HG03342 (cell line): ENCODE measurements around the gene ATG7.

Experiments used
- ATAC-seq: cut with Tn5 transposase; IDR thresholded peaks from one replicate; pipeline ENCODE4 v1.9.1; 2021; ENCODE audit warnings: mild to moderate bottlenecking, moderate library complexity; ENCODE audit not compliant: unreplicated experiment

Gene ATG7

DNA sequence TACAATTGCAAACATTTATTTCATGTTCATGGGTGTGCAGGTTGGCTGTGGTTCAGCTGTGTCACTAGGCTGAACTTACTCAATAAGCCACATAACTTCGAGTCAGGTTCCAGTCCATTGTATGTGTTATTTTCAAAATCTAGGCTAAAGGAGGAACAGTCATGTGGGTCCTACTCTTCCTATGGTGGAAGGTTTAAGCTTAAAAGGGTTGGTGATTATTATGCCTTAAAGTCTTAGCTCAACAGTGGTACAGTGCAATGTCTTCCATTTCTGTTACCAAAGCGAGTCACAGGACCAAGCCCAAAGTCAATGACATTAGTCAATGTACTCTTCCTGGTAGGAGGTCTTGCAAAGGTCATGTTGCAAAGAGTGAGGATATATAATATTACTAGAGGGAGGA is 78.2 kb downstream of the ATG7 start:
- no peak for ATAC-seq

DNA sequence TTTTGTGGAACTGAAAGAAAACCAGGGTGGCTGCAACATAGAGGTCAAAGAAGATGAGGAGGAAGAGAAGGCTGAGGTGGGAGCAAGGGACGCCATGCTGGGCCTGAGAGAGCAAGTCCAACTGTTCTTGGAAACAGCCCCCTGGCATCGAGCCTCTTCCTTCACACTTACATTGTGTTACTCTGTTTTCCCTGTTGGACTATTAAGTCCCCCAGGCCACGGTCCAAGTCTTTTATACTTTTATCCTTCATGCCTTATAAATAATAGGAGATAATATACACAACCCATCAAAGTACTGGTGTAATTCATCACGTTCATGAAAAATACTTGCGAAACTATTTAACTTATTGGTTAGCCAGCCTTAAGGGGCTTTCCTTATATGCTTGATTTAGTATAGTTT is 79.3 kb downstream of the ATG7 start:
- no peak for ATAC-seq

DNA sequence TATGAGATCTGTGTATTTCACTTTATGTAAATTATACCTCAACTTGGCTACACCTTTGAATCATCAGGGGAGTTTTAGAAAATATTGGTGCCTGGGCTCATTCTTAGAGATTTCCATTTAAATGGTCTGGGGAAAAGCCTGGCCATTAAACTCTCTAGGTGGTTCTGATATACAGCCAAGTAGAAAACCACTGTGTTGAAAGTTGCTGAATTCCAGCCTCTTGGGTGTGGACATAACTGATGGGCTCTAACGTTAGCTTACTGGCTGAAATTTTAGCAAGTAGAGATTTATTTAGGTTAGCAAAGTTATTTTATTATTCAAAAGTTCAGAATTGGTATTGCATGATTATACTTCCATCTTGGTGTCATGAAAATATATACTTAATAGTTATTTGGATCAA is 84.1 kb downstream of the ATG7 start:
- no peak for ATAC-seq

DNA sequence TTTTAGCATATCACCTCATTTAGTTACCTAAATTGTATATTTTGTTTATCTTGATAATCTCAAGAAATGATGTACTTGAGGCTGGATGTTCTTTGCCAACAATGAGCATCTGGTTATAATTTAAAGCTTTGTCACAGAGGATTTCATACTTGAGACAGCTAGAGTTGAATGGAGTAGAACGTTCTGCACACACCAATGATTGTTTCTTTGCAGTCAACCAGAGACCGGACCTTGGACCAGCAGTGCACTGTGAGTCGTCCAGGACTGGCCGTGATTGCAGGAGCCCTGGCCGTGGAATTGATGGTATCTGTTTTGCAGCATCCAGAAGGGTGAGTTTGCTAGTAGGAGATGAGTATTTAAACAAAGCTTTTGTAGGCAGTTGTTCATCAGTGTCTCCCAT is 90.4 kb downstream of the ATG7 start:
- no peak for ATAC-seq

DNA sequence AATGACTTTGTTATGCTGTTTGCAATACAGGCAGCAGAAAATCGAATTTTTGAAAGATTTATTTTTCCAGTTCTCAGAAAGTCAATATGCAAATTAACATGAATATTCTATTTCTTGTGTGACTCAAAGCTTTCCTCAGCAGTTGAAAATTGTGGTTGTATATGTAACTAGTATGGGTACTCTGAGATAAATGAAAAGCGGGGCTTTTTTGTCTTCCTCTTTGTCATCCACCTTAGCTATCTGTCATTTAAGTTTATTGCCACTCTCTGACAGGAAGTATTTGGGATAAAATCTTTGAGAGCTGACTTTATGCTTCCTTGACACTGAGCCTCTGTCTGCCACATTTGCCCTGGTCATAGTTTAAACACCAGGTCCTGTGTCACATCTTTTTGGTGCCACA is 91.5 kb downstream of the ATG7 start:
- ATAC-seq, result no peak

DNA sequence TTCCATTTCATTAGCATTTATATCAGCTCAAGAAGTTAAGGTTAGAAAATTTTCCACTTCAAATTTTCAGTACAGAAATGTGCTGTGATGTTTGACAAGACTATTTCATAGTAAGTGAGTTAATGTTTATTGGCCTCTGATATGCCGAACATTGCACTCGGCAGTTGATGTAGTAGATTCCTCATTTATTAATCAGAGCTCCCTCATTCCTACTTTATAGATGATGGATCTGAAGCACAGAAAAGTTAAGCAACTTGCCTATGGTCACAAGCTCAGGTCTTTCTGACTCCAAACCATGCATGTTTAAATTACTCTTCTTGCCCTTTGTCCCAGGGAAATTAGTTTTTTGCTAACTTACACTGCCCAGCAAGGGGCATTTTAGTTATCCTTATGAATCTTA is 92.0 kb downstream of the ATG7 start:
- ATAC-seq, result no peak

DNA sequence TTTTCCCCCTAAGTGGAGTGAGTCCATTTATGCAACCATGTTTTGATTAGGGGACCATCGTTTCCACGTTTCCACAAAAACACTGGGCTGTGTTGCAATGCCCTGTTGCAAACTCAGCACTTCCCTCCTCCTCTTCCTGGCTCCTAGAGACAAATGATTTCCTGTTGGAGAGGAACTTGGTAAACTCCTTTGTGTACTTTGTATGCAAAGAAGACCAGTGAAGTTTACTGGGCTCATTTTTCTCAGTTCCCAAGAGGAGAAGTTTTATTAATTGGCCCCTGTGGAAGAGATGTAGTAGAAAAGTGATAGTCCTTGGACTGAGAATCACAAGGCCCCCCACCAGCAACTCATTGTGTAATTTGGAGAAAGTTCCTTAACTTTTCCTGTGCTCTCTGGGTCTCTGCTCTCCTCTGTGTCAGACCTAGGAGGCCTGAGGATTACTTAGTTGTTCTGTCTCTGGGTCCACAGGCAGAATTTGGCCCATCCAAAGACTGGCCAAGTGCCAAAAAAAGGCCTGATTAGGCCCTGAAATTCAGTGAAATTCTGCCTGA is 95.0 kb downstream of the ATG7 start:
- no peak for ATAC-seq

DNA sequence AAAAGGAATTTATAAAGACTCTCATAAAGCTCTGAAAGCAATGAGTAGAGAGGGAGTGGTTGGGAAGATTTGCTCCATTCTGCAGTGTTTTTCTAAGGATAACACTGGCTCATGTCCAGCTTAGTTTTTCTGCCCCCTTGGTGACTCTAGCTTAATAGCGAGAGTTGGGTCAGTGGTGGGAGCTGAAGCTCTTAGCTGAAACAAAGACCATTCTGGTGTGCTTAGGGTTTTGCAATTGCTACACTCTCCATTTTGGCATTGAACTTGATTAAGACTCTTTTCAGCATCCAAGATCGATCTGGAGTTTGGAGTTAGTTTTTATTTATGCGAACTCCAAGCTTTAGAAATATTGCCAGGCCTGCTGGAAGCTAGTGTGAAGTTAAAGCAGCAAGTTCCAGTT is 98.0 kb downstream of the ATG7 start:
- no peak for ATAC-seq

DNA sequence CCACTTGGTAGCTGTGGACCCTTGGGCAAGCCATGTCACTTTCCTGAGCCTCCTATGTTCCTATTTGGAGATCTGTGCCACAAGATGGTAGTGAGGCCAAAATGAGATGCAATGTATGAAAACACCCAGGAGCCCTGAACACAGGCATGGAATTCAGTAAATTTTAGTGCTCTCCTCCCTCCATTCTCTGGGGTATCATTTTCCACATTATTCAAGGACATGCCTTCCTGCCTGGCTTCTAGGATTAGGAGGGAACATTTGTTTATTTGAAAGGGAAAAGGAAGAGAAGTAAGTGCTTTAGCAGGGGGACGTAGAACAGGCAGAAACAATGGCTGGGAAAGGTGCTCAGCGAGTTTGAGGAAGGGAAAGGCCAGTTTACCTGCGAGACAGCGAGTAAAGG is 98.8 kb downstream of the ATG7 start:
- no peak for ATAC-seq

DNA sequence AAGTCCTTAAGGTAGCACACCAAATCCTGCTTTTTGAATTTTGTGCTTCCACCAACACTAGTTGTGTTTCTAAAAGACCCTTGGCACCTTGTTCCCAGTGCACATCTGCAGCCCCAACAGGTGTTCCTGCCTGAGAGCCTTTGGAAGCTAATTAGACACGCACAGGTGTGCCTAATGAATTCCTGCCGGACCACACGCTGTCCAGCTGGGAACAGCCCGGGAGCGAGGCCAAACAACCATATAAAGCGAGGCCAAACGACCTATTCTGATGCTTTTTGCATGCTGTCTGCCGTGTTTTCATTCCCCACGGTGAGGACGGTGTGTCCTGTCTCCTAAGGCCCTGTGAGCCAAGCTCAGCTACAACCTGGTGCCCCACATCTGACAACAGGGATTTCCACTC is 99.5 kb downstream of the ATG7 start:
- ATAC-seq, result no peak

DNA sequence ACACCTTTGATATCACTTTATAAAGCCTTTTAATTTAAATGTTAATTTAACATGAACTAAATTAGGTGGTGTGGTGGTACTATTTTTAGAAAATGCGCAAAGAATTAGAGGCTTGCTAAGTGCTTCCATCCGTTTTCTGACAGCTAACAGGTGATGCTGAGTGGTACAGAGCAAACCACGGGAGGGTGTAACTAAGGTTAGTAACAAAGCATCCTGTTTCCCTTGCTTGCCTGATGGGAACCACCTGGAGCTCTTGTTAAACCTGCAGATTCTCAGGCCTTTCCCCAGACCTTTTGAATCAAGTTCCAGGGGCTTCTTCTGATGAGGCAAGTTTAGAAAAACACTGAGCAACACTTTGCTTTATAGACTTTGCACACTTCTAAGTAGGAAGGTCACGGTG is 101.0 kb downstream of the ATG7 start:
- ATAC-seq, result no peak

DNA sequence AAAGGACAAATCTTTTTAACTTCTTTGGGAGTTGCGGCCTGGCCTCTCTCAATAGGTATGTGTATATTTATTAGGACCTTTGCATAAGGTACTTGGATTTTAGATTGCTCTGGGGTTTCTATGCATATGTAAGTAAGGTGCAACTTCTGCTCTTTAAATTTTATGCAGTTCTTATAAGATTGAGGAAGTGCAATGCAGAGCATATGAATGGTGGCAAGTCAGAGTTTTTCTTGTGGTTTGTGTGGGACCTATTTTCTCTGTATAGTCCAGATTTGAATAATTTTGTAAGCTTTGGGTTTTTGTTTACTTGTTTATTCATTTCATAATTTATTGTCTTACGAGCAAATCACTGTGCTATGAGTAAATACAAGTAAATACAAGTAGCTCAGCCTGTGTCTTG is 101.5 kb downstream of the ATG7 start:
- ATAC-seq, result no peak

DNA sequence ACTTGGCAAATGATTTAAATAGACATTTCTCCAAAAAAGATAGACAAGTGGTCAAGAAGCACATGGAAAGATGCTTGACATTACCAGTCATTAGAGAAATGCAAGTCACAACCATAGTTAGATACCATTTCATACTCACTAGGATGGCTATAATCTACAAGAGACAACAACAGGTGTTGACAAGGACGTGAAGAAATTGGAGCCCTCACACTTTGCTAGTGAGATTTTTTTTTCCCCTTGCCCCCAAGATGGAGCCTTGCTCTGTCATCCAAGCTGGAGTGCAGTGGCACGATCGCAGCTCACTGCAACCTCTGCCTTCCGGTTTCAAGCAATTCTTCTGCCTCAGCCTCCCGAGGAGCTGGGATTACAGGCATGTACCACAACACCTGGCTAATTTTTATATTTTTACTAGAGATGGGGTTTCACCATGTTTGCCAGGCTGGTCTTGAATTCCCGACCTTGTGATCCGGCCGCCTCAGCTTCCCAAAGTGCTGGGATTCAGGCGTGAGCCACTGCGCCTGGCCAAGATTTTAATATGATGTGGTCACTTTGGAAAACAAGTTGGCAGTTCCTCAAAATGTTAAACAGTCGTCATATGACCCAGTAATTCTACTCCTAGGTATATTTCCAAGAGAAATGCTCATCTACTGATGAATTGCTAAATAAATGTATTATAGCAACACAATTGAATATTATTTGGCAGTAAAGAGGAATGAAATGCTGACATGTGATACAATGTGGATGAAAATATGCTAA is 103.3 kb downstream of the ATG7 start:
- no peak for ATAC-seq

DNA sequence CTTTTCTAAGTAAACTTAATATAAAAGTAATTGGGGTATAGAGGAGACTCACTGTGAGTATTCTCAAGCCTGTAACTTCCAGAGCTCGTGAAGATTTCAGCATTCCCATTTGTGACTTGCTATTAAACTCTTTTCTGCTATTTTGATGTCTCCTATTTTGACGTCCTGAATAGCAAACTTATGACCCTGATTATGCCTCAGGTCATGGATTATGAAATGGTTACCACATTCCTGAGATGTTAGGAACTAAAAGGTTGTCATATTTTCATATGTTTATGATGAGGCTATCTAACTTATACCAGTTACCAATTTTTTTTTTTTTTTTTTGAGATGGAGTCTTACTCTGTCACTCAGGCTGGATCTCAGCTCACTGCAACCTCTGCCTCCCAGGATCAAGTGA is 105.5 kb downstream of the ATG7 start:
- ATAC-seq, result no peak

DNA sequence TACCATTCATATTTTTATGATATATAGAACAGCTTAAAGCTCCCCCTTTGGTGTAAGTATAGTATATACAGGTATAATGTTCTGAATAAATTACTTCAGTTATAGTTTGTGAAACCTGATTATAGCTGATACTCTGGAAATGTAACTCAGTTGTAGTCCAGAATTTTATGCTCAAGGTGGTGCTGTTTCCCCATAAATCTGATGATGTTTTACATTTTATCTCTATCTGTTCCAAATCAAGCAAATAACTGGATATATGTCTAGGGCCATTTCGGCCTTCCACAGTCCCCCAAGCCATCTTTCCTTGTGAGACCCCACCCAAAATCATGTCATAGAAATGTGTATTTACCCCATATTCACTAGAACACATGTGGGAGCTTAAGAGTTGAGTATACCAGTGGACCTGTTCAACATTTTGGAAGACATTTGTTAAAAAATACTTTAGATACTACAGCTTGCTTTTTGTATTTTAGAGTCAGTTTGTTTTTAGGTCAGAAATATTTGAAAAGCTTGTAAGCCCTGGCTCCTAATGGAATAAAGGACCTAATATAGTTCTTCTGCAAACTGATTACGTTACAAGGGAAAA is 107.1 kb downstream of the ATG7 start:
- ATAC-seq, result no peak

DNA sequence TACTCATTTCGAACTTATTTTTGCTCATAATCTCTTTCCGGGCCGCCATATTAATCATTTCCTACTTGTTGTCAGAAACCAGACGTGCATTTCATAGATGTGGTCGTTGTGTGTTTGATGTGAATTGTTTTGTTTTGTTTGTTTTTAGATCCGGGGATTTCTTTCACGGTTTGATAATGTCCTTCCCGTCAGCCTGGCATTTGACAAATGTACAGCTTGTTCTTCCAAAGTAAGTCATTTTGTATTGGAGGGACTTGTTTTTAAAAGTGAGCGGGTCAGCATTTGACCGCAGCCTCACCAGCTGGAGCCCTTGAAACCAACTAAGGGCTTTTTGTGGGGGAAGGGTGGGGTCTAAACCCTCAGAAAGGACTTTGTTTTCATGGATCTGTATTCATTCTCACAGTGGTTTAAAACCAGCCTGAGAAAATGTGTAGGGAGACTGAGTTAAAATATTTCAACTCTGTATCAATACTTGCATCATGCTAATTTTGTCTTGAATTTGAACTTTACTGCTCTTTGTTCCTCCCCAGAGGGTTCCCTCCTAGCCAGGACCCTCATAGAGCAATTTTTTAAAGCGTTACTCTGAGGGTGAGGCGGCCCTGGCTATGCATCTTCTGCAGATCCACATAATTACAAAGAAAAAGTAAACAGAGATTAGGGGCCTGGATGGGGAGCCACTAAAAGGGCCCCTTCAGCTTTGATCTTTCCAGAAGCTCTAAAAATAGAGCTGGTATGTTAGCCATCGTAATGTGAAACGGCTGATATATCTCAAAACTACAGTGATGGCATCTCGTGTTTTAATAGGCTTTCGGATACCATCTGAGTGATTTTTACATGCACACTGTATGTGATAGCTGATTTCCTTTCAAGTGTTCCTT is 107.9 kb downstream of the ATG7 start:
- no peak for ATAC-seq

DNA sequence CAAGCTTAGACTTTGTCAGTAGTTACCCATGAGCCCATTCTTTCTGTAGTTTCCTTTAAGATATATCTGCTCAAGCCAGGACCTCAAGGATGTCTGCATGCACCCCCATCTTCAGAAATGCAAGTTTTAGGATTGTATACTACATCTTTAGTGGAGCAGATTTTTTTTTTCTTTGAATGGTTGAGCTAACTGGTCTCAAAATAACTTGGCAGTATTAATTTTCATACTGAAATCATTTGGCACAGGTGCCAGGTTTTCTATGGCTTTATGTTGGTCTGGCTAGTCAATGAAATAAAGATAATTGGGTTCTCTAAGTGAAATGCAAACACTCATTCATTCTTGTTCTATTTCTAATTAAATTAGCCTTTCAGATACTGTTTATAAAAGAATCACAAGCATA is 108.9 kb downstream of the ATG7 start:
- ATAC-seq, result no peak

DNA sequence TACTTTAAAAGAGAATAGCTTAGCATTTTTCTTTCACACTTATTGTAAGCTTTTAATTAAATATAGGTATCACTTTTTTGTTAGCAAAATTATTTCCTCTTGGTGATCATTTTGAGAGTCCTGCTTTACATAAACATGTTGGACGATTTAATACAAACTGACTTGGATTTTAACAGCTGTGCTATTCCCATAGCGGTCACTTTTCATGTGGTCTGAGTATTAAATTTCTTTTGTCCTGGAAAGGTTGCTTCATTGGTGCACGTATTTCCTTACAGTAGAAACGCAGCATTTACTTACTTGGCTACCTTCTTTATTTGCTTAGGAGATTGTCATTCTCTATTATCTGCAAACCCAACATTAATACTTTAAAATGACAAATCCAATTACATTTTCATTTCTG is 109.4 kb downstream of the ATG7 start:
- no peak for ATAC-seq

DNA sequence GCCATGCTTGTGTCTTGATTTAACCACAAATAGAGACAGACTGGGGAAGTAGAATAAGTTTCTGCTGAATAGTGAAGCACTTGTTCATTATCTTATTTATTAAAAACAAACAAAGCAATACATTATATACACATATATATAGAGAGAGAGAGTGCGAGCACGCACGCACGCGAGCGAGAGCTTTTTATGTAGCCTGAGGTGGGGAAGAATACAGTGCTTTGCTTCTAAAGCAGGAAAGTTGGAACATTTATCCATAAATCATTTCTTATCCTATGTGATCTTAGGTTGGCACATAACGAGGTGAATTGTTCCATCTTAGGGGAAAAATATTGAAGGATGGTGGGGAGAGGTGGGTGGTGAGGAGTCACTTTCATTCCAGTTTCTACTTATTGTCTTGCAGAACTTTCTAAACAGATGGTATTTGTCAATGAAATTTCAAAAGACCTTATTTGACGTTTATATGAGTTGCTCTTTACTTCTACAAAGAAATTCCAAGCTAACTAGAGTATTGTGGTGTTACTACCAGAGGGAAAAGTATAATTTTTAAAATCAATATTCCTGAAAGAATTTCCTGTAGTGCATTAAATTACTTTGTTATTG is 110.0 kb downstream of the ATG7 start:
- no peak for ATAC-seq

DNA sequence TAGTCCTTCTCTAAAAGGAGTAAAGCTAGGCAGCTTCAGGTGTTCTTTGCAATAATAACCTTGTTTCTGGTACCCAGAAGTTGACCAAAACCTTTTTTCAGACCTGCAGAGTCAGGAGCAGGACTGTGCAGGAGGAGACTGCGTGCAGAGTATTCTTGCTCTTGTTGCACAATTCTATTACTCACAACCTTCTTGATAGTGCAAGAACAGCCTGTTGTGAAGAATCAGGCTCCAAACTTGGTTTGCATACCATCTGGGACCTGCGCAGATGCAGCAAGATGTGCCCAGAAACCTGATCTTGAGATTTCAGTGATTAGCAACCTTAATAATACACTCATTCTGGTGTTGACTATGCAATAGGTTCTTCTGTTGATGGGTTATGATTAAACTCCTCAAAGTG is 111.9 kb downstream of the ATG7 start:
- no peak for ATAC-seq

DNA sequence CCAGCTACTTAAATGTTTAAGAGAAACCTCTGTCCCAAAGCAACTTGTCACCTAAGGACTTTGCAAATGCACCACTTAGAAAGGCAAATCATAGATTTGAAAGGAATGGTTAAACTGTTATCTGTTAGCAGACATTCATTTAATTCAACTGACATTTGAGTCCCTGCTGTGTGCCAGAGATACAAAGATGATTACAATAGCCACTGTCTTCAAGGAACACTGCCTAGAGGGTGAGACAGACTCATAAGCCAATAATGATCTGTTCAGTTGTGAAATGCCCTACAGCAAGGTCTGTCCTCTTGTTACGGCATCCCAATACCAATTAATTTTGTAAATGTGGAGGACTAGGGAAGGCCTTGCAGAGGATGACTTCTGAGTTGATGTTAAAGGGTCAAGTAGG is 113.1 kb downstream of the ATG7 start:
- no peak for ATAC-seq
